Mammary epithelial cell (primary cell): Measurements from ENCODE around the gene STEAP3.

Source experiments
- EZH2 ChIP-seq: IDR thresholded peaks from 2 replicates; pipeline ENCODE4 v1.6.1; 2012; ENCODE audit warnings: low read length, inconsistent platforms, borderline replicate concordance
- TF ChIP-seq, protein P1 (sequence below), 2 donors: IDR thresholded peaks in 1 of 2; conservative IDR thresholded peaks in 1 of 2; 2 replicates each; pipeline ENCODE4 v1.5.1; 2011 to 2012; ENCODE audit warnings: inconsistent platforms in 2 of 2, low read length in 2 of 2, mild to moderate bottlenecking in 2 of 2, control low read depth in 1 of 2, low read depth in 1 of 2; ENCODE audit not compliant: insufficient read depth in 1 of 2; ENCODE audit errors: extremely low read depth in 1 of 2

DNA sequence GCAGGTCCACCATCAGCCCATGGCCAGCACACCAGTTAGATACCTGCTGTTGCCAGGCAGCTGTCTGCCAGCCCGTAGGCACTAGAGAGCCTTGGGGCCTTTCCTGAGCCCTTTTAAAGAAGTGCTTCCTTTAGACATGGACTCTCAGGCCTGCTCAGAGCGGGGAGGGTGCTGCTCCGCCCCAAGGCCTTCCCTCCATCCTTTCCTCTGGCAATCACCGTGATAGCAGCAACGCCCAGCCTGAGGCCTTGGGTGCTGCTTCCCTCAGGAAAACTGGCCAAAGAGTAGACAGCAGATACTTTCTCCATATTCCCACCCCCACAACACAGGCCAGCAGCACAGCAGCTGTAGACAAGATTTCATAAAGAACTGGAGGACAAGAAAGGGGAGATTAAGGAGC lies 42.7 kb upstream of the STEAP3 start:
- TF ChIP-seq, protein P1, sequence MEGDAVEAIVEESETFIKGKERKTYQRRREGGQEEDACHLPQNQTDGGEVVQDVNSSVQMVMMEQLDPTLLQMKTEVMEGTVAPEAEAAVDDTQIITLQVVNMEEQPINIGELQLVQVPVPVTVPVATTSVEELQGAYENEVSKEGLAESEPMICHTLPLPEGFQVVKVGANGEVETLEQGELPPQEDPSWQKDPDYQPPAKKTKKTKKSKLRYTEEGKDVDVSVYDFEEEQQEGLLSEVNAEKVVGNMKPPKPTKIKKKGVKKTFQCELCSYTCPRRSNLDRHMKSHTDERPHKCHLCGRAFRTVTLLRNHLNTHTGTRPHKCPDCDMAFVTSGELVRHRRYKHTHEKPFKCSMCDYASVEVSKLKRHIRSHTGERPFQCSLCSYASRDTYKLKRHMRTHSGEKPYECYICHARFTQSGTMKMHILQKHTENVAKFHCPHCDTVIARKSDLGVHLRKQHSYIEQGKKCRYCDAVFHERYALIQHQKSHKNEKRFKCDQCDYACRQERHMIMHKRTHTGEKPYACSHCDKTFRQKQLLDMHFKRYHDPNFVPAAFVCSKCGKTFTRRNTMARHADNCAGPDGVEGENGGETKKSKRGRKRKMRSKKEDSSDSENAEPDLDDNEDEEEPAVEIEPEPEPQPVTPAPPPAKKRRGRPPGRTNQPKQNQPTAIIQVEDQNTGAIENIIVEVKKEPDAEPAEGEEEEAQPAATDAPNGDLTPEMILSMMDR (conservative IDR thresholded peaks at IDR 0.05 in 1 of 2, IDR thresholded peaks at IDR 0.05 in 1 of 2; ENCODE audit: extremely low read depth in 1 of 2, insufficient read depth in 1 of 2, low read depth in 1 of 2, low read length in 2 of 2): no peak
- TF ChIP-seq EZH2: no peak
